GM12872 (cell line): Measurements from ENCODE around the gene TMEM116.

Experiments
- TF ChIP-seq, protein P1 (sequence below): IDR thresholded peaks from 3 replicates; pipeline ENCODE4 v1.5.1; 2011; ENCODE audit warnings: low read depth, mild to moderate bottlenecking, low read length, moderate library complexity; ENCODE audit not compliant: insufficient read depth

TMEM116 gene

DNA sequence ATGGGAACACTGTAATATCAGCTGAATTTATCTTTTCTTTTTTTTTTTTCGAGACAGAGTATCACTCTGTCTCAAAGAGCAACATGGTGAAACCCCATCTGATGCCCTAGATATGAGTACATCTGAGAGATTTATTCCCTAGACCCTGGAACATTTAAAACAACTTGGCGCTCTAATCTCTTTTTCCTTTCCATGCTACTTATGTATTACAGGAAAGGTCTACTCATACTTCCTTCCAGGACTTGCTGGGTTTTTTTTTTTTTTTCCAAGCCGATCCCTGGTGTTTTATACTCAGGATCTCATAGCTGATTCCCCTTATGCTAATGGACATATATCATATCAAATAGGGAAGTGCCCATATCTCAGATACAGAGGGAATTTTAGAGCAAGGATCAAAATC, 87.8 kb downstream of the TMEM116 start:
- TF ChIP-seq, protein P1, sequence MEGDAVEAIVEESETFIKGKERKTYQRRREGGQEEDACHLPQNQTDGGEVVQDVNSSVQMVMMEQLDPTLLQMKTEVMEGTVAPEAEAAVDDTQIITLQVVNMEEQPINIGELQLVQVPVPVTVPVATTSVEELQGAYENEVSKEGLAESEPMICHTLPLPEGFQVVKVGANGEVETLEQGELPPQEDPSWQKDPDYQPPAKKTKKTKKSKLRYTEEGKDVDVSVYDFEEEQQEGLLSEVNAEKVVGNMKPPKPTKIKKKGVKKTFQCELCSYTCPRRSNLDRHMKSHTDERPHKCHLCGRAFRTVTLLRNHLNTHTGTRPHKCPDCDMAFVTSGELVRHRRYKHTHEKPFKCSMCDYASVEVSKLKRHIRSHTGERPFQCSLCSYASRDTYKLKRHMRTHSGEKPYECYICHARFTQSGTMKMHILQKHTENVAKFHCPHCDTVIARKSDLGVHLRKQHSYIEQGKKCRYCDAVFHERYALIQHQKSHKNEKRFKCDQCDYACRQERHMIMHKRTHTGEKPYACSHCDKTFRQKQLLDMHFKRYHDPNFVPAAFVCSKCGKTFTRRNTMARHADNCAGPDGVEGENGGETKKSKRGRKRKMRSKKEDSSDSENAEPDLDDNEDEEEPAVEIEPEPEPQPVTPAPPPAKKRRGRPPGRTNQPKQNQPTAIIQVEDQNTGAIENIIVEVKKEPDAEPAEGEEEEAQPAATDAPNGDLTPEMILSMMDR = no peak

DNA sequence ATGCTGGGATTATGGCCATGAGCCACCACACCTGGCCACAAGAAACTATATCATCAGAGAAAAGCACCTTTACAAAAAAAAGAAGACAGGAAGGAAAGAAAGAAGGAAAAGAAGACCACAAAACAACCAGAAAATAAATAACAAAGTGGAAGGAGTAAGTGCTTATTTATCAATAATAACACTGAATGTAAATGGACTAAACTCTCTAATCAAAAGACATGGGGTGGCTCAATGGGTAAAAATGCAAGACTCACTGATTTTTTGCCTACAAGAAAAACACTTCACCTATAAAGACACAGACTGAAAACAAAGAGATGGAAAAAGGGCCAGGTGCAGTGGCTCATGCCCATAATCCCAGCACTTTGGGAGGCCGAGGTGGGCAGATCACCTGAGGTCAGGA, 105.2 kb downstream of the TMEM116 start:
- TF ChIP-seq, protein P1 = no peak

DNA sequence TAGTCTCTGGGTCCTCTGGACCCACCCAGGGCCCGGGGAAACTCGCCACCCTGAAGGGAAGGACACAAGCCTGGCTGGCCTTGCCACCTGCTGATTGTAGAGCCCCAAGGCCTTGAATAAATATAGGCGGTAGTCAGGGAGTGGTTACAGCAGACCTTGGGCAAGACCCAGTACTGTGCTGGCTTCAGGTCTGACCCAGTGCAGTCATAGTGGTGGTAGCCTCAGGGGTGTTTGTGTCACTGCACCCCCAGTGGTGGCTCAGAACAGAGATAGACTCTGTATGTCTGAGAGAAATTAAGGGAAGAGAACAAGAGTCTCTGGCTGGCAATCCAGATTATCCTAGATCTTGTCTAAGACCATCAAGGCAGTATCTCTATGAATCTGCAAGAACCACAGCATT, 107.5 kb downstream of the TMEM116 start:
- TF ChIP-seq, protein P1 = no peak

DNA sequence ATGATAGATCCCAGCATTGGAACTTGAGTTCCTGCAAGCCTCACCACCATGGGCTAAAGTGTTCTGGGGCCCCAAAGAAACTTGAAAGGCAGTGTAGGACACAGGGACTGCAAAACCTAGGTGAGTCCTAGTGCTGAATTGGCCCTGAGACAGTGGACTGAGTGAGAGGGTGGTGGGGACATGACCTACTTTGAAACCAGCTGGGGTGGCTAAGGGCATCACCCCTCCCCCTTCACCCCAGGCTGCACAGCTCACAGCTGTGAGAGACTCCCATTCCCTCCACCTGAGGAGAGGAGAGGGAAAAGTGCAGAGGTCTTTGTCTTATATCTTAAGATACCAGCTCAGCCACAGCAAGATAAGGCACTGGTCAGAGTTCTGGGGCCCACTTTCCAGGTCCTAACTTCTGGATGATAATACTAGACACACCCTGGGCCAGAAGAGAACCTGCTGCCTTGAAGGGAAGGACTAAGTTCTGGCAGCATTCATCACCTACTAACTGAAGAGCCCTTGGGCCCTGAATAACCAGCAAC, 108.5 kb downstream of the TMEM116 start:
- TF ChIP-seq, protein P1 = no peak

DNA sequence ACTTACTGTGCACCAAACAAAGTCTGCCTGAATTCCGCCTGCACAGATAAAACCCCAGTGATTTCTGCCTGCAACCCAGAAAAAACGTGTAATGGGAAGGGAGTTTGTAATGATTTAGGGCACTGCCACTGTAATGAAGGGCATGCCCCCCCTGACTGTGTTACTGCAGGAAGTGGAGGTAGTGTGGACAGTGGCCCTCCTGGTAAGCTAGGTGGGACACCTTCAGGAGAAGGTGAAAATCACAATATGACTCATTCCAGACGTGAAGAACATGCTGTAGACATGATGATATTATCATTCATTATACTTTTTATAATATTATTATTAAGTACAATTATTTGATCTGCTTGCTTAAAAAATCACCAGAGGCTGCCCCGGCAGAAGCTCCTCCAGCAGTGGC, 111.8 kb downstream of the TMEM116 start:
- TF ChIP-seq, protein P1 = no peak

DNA sequence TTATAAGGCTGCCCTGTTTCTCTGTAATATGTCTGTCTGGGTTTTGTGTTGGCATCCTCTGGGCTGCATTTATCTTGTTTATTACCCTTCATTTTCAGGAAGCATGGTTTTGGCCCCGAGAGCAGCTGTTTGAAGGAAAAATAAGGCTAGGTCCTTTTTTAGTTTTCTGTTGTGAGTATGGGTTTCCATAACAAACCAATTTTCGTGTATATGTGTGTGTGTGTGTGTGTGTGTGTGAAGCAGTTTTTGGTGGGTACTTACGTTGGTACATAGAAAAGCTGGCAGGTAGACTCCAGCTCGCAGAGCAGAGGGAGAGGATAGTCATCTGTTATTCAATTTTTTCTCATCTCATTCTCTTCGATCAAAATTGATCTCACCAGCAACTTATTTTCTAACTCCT, 118.4 kb downstream of the TMEM116 start:
- TF ChIP-seq, protein P1 = no peak

DNA sequence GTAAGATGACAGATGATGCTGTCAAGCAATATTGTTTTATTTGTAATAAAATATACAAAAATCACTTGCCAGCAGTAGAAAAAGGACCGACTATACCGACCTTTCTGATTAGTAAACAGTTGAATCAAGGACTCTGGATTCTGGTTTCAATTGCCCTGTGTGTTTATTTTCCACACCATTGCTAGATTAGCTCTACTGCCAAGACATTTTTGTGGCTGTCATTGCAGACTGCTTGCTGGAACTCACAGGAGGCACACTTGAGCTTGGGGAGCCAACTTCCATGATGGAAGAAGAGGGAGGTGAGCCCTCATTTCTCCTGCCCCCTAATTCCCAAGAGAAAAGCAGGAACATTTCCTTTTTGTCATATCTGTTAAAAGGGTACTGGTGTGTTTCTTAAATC, 119.7 kb downstream of the TMEM116 start:
- TF ChIP-seq, protein P1 = no peak
